ENCODE results near the gene TTC22.

DNA sequence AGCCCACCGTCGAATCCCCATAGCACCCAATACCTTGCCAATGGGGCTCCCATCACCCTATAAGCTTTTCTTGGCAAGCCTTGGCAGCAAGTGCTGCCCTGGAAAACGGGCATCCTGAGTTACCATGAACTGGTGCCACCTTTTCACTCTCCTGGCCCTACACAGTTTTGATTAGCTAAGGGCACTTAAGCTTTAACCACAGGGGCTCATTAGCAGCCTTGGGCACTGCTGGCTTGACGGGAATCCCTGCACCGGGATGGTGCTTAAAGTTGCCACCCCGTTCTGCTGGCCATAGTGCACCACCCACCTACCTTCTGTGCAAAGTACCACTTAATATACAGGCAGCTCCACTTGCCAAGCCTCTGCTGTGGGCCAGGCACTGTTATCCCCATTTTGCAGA is 50.5 kb downstream of the TTC22 start:
- TF ChIP-seq, protein P1, sequence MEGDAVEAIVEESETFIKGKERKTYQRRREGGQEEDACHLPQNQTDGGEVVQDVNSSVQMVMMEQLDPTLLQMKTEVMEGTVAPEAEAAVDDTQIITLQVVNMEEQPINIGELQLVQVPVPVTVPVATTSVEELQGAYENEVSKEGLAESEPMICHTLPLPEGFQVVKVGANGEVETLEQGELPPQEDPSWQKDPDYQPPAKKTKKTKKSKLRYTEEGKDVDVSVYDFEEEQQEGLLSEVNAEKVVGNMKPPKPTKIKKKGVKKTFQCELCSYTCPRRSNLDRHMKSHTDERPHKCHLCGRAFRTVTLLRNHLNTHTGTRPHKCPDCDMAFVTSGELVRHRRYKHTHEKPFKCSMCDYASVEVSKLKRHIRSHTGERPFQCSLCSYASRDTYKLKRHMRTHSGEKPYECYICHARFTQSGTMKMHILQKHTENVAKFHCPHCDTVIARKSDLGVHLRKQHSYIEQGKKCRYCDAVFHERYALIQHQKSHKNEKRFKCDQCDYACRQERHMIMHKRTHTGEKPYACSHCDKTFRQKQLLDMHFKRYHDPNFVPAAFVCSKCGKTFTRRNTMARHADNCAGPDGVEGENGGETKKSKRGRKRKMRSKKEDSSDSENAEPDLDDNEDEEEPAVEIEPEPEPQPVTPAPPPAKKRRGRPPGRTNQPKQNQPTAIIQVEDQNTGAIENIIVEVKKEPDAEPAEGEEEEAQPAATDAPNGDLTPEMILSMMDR (IDR thresholded peaks at IDR 0.05 in 4 of 5, conservative IDR thresholded peaks at IDR 0.05 in 1 of 5): no peak
- TF ChIP-seq POLR2A (IDR thresholded peaks at IDR 0.05): no peak
